Spleen (tissue), 11 donors: Measurements from ENCODE around the gene PPP3CA. TPM values are rescaled to one million over a fixed set of nuclear protein-coding genes. Genes with fewer than 3 reads are reported as not detected.

Experiments
- DNase-seq: peaks from one replicate; pipeline ENCODE4 v3.0.0-alpha.2; 2020
- H3K27ac ChIP-seq, 8 donors: fragments of 200-600 bp; sonication (generic) in 7 of 8; 1 replicate in 4 of 8; 2 replicates in 4 of 8; pipeline versions ENCODE4 v1.5.0 to v1.8.0; 2016 to 2021; ENCODE audit warnings: inconsistent platforms in 4 of 8, mild to moderate bottlenecking in 4 of 8, moderate library complexity in 1 of 8
- H3K27me3 ChIP-seq, 7 donors: fragments of 200-600 bp; sonication (generic) in 6 of 7; replicated peaks in 1 of 7; 1 replicate in 4 of 7; 2 replicates in 3 of 7; pipeline versions ENCODE4 v1.5.0 to v1.8.0; 2016 to 2021; ENCODE audit warnings: inconsistent platforms in 3 of 7, mild to moderate bottlenecking in 1 of 7
- H3K36me3 ChIP-seq, 6 donors: fragments of 200-600 bp; sonication (generic) in 5 of 6; 1 replicate in 4 of 6; 2 replicates in 2 of 6; pipeline versions ENCODE4 v1.5.0 to v1.8.0; 2016 to 2021; ENCODE audit warnings: inconsistent platforms in 2 of 6
- H3K4me1 ChIP-seq, 6 donors: fragments of 200-600 bp; sonication (generic) in 5 of 6; 1 replicate in 3 of 6; 2 replicates in 3 of 6; pipeline versions ENCODE4 v1.5.0 to v1.8.0; 2016 to 2021; ENCODE audit warnings: inconsistent platforms in 3 of 6
- H3K4me3 ChIP-seq, 8 donors: fragments of 200-600 bp; sonication (generic) in 7 of 8; 1 replicate in 4 of 8; 2 replicates in 4 of 8; pipeline versions ENCODE4 v1.5.0 to v1.8.0; 2016 to 2021; ENCODE audit warnings: inconsistent platforms in 4 of 8, mild to moderate bottlenecking in 4 of 8, moderate library complexity in 2 of 8
- H3K9me3 ChIP-seq, 8 donors: fragments of 200-600 bp; sonication (generic) in 7 of 8; 1 replicate in 4 of 8; 2 replicates in 4 of 8; pipeline versions ENCODE4 v1.5.0 to v1.8.0; 2016 to 2021; ENCODE audit warnings: inconsistent platforms in 4 of 8
- CTCF ChIP-seq, 11 experiments: fragments of 200-600 bp in 7 of 11; fragments of 450-650 bp in 4 of 11; sonication (generic) in 4 of 11; IDR thresholded peaks in 8 of 11; conservative IDR thresholded peaks in 3 of 11; 1 replicate in 7 of 11; 2 replicates in 4 of 11; pipeline versions ENCODE4 v1.4.0 to v1.8.0; 2016 to 2021; ENCODE audit warnings: antibody characterized with exemption in 11 of 11, inconsistent platforms in 4 of 11, mild to moderate bottlenecking in 1 of 11
- POLR2A ChIP-seq, 3 donors: fragments of 450-650 bp; IDR thresholded peaks; one replicate each; pipeline ENCODE4 v1.5.1; 2017; ENCODE audit warnings: antibody characterized with exemption in 3 of 3, mild to moderate bottlenecking in 1 of 3
- POLR2AphosphoS5 ChIP-seq, 3 donors: sonication (generic); formaldehyde crosslinking; IDR thresholded peaks; one replicate each; pipeline ENCODE4 v1.5.1; 2017; ENCODE audit warnings: antibody characterized with exemption in 3 of 3
- WGBS, 5 donors: extraction: QIAGEN DNeasy Blood & Tissue Kit in 3 of 5; methylation state at CpG; one replicate each; pipeline versions ENCODE4 v1.1.5 to v1.1.7; 2013 to 2018; 5-methylcytosine and 5-hydroxymethylcytosine counted together
- intact Hi-C: fragments of 100-400 bp; cut with DNase I; formaldehyde crosslinking; loops from one replicate; pipeline ENCODE4 v1.15.0; 2023; ENCODE audit warnings: low total_unique reads
- polyA plus RNA-seq, 3 donors: library from polyadenylated mRNA; stranded (reverse); fragments of 200-250 nt; gene quantifications; one replicate each; pipeline ENCODE4 v1.2.1, GENCODE V29; 2013
- total RNA-seq, 7 donors: library from RNA; depleted of rRNA in 3 of 7; stranded (reverse); fragments of >200 nt in 3 of 7; fragmentation: NEBNext Ultra II Directional in 4 of 7; extraction: Animal tissue kit (Norgen Biotek cat#: 25700) in 4 of 7; gene quantifications; one replicate each; pipeline versions ENCODE4 v1.1.0 to v1.2.1, GENCODE V29; 2016 to 2021
- donor health status: healthy with polysubstance abuse.
- donor health status: DM: no; HTN: no; CAD: no; lungs with moderate emphysema.
- donor health status: DM: no; HTN: no; CAD: no.
- donor health status: Bipolar disorder and iron deficiency.
- donor health status: healthy.
- donor health status: DM: no; HTN: no; CAD: no.
- donor health status: DM: yes; HTN: yes; CAD: no.

Gene PPP3CA
- total and polyA plus RNA-seq, 10 donors = 15.5 to 50.0 (median 39.6) TPM

DNA sequence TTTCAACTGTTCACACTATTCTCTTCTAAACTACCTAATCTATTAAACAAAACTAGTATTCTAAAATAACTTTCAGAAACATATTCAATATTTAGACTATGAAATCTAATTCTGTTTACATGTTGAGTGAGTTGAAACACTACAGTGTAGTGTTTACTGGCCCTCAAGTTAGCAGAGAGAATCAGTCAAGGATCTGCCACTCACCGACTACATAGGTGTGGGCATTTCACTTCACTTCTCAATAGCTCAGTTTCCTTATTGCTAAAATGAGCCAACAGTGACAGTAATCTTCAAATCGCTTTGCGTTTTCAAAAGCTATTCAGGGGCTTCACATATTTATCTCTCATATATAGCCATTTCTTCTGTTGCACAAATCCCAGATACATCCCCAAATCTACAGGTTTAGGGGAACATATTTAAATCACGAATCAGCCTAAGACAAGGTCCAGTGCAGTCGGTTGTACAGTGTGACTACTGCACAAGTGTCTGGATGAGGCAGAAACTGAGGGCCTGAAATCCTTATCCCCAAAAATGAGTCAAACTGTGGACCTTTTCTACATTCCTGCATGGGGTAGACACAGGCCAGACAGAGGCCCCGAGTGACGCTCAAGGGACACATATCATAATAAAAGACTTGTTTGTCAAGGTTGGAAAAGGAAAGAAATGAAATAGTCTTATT lies 129.8 kb downstream of the PPP3CA start:
- TF ChIP-seq CTCF (IDR thresholded peaks at IDR 0.05 in 8 of 11, conservative IDR thresholded peaks at IDR 0.05 in 3 of 11) = no peak
- TF ChIP-seq POLR2A (IDR thresholded peaks at IDR 0.05) = no peak
- no peak for TF ChIP-seq POLR2AphosphoS5 (IDR thresholded peaks at IDR 0.05)
- DNase-seq = no peak
- Histone ChIP-seq H3K9me3 (no peaks in the 10 kb centered on the region), H3K27ac (no peak overlapping the region), H3K4me3 (no peak overlapping the region), H3K36me3 (no peaks in the 10 kb centered on the region), H3K27me3 (no peaks in the 10 kb centered on the region), H3K4me1 (peaks cover 0 to 46% (median 11%) of the 10 kb centered on the region in 6 donors)
- WGBS, 5 donors = 81 to 96% (median 92%) methylated on average over 7 of the region's 7 CpGs
- intact Hi-C loops = no loop called here

DNA sequence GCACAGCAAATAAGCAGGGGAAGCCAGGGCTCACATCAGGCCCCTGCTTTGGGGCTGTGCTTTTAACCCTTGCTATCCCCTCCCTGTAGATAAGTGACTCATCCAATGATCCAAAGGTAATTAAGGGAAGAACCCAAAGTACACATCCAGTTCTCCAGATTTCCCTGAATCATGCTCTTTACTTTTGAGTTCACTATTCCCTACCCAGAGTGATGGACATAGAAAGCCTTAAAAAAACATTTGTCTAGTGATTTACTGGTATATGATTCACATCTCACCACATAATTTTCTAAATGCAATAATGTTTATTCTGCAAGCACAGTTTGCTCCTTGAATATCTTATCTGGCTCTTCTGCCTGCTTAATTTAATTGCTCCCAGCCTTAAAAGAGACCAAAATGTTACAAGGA lies 136.2 kb downstream of the PPP3CA start:
- Histone ChIP-seq H3K9me3 (no peaks in the 10 kb centered on the region), H3K4me3 (no peak overlapping the region), H3K36me3 (no peaks in the 10 kb centered on the region), H3K27ac (no peak overlapping the region), H3K4me1 (peaks cover 0 to 28% (median 8%) of the 10 kb centered on the region in 6 donors), H3K27me3 (no peaks in the 10 kb centered on the region)
- intact Hi-C loops = no loop called here
- DNase-seq = no peak
- TF ChIP-seq POLR2A (IDR thresholded peaks at IDR 0.05) = no peak
- TF ChIP-seq POLR2AphosphoS5 (IDR thresholded peaks at IDR 0.05) = no peak

GRCh38 chr4:101210331-101210730 lies 137.0 kb downstream of the PPP3CA start:
- TF ChIP-seq CTCF (IDR thresholded peaks at IDR 0.05 in 8 of 11, conservative IDR thresholded peaks at IDR 0.05 in 3 of 11) (no peak), POLR2AphosphoS5 (IDR thresholded peaks at IDR 0.05) (no peak), POLR2A (IDR thresholded peaks at IDR 0.05) (no peak)
- Histone ChIP-seq H3K9me3 (no peaks in the 10 kb centered on the region), H3K4me1 (peaks cover 7 to 36% (median 16%) of the 10 kb centered on the region in 6 donors), H3K36me3 (no peaks in the 10 kb centered on the region), H3K27me3 (no peaks in the 10 kb centered on the region), H3K27ac (no peak overlapping the region), H3K4me3 (no peak overlapping the region)
- WGBS, 5 donors = 93 to 100% (median 97%) methylated on average over 1 of the region's 1 CpG
- intact Hi-C loops = no loop called here
- no peak for DNase-seq

GRCh38 chr4:101208171-101208570 lies 139.2 kb downstream of the PPP3CA start:
- no peak for DNase-seq
- WGBS, 5 donors = 73 to 98% (median 94%) methylated on average over 4 of the region's 4 CpGs
- intact Hi-C loops = no loop called here
- H3K27me3 ChIP-seq = no peaks in the 10 kb centered on the region
- TF ChIP-seq POLR2A (IDR thresholded peaks at IDR 0.05) (no peak), POLR2AphosphoS5 (IDR thresholded peaks at IDR 0.05) (no peak), CTCF (IDR thresholded peaks at IDR 0.05 in 8 of 11, conservative IDR thresholded peaks at IDR 0.05 in 3 of 11) (no peak)
- H3K4me3 ChIP-seq = no peak overlapping the region
- H3K4me1 ChIP-seq = peaks cover 7 to 31% (median 17%) of the 10 kb centered on the region in 6 donors
- H3K27ac ChIP-seq = no peak overlapping the region
- H3K36me3 ChIP-seq = no peaks in the 10 kb centered on the region
- no peaks in the 10 kb centered on the region for H3K9me3 ChIP-seq
